NCI-H526 (cell line): Measurements from ENCODE around the gene THAP3.
"Not testable (repeated sequence)": the region's sequence is repeated elsewhere in the genome, so short reads cannot be mapped to it uniquely, and the experiment has no call there.

Experiments
- DNase-seq, 2 experiments: peaks; one replicate each; lab custom pipeline; 2025; lab: John Stamatoyannopoulos, UW

THAP3 gene

DNA sequence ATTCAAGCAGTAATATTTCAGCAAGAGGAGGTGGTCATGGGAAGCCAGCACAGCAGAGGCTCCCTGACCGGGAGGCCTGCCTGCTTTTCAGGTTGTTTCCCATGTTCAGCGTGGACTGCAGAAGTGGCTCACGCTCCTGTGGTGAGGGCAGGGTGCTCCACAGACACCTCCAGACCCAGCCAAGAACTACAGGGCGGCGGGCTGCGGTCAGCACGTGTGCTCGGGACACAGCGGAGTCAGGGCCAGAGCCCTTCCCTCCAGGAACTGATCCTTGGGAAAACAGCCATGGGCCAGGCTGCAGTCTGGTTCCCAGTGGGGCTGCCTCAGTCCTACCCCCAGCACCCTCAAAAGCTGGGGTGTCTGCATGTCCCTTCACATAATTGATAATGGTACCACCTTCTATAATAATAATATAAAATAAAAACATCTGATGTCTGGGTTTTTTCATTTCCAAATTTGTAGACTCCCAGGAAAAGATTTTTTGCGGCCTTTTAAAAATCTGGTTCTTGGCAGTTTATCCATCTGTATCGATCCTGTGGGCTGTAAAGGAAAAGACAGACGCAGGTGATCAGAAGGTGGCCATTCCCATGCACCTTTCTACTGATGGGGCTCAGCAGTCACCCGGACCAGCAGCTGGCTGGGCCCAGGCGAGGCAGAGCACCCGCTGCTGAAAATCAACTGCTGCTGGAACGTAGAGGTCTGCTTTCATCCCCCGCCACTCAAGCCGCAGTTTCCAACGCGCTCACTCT lies 10.7 kb downstream of the THAP3 start:
- no peak for DNase-seq

DNA sequence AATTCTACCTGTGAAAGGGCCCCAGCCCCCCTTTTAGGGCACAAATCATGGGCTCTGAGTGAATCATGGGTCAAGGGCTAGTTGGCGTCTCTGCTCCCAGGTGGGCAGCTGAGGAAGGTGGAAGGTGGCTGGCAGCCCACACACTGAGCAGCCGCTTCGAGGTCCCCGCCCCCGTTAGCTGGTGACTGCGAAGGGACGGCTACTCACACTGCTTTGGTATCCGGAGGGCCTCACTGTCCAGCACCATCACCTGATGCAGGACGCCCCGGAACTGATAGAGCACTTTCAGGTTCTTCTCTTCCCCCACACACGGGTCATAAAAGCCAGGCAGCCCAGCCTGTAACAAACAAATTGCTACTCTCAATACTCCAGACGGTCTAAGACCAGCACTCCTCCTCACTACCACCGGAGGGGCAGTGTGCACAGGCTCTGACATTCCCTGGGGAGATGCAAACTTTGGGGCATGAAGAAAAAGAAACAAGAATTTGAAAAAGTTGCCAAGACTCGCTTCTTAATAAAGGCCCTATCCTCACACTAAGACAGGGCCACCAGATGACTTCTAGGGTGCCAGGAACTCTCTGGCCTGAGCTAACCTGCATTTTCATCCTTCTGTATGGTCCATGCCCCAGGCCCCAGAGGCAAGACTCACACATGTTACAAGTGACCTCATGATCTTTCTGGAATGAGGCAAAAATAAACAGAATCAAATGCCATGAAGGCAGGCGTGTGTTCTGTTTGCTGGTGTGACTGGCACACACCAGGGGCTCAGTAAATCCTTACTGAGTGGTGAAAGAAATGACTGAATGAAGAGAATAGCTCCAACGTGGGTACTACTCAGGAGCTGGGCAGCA lies 11.5 kb downstream of the THAP3 start:
- DNase-seq = no peak

DNA sequence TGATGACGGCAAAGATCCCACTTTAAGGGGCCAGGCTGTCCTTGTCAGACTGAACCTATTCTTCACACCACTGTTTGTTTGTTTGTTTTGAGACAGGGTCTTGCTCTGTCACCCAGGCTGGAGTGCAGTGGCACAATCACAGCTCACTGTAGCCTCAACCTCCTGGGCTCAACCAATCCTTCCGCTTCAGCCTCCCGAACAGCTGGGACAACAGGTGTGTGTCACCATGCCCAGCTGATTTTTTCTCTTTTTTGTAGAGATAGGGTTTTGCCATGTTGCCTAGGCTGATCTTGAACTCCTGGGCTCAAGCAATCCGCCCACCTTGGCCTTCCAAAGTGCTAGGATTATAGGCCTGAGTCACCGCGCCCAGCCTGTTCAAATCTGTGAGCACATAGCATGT lies 12.1 kb downstream of the THAP3 start:
- not testable (repeated sequence) for DNase-seq

DNA sequence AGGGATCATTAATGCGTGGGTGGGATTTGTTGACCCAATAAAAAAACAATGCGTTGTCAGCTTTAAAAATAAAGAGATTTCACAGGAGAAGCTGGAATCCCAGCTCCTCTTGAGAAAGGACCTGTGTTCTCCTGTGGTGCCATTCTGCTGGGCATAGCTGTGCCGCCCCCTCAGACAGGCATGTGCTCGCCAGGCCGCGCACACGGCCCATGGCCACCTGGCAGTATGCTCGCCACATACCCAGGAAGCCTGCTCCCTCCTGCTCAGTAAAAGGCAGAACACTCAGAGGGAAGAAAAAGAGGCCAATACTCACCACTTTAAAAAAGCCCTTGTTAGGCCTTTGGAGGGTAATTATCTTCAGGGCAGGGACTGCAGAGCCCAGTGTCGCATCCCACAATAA lies 13.1 kb downstream of the THAP3 start:
- DNase-seq = no peak

DNA sequence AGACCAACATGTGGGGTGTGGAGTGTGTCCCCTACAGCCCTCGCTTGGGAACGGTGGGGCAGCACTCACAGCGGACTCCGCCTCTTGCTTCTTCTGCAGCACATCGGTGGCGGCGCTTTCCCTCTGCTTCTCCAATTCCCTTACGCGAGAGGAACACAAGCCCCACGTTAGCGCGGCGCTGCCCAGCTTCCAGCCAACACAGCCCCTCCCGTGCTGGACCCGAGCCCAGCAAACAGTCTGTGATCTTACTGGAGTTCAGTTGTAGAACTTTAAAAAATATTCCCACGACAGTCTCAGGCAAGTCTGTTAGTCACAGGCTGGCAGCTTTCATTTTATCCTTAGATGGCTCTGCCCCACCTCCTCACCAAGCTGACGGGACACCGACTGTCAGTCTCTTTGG lies 13.6 kb downstream of the THAP3 start:
- no peak for DNase-seq

DNA sequence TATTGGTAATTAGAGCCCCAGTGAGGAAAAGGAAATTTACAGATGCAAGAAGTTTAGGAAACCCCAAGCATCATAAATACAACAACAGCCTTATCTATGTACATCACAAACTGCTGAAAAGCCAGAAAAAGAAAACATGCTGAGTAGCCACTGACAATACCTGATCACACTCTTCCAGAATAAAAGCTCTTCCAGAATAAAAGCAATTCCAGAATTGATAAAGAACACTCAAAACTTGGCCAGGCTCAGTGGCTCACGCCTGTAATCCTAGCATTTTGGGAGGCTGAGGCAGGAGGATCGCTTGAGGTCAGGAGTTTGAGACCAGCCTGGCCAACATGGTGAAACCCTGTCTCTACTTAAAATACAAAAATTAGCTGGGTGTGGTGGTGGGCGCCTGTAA lies 16.2 kb downstream of the THAP3 start:
- not testable (repeated sequence) for DNase-seq

DNA sequence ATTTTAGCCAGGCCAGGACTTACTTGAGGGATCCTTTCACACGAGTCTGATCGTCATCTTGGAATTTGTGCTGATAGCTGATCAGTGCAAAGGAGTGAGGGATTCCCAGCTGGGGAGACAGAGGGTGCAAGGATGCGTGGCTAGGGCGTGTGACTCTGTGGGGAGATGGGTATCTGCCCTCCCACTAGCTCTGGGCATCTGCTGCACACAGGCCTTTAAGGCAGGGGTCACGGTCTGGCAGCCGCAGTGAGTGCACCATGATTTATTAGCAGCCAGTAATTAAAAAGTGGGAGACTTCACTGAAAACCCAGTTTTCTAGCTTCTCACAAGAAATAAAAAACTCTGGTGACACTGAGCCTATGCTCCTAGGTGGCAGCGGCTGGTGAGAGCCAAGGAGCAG lies 20.4 kb downstream of the THAP3 start:
- no peak for DNase-seq

DNA sequence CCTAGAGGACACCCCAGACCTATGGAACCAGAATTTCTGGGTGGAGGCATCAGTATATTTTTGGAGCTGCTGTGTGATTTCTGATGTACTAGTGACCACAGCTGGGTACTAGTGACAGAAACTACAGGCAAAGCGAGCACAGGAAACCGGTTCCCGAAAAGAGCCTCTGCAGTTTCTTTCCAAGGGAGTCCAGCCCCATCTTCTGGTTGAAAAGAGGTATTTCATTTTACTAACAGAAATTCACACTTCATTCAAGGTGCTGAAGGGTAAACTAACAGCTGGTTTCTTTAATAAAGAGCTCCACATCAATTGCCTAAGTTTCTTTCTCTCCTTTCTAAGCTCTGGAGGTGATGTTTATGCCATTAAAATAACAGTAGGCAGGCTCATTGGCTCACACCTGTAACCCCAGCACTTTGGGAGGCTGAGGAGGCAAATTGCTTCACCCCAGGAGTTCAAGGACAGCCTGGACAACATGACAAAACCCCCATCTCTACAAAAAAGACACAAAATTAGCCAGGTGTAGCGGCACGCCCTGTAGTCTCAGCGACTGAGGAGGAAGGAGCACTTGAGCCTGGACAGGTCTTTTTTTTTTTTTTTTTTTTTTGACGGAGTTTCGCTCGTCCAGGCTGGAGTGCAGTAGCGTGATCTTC lies 22.0 kb downstream of the THAP3 start:
- peak; percentile 28 to 64 for DNase-seq

DNA sequence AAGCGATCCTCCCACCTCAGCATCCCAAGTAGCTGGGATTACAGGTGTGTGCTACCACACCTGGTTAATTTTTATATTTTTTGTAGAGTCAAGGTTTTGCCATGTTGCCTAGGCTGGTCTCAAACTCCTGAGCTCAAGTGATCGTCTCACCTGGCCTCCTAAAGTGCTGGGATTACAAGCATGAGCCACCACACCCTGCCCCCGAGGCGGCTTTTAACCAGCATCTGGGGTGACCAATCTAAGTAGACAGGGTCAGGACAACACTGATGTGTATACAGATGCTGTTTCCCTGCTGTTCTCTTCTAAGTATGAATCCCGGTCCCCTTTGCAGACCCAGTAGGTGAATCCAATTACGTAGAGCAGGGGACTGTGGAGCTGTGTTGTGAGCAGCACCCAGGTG lies 23.9 kb downstream of the THAP3 start:
- no peak for DNase-seq

DNA sequence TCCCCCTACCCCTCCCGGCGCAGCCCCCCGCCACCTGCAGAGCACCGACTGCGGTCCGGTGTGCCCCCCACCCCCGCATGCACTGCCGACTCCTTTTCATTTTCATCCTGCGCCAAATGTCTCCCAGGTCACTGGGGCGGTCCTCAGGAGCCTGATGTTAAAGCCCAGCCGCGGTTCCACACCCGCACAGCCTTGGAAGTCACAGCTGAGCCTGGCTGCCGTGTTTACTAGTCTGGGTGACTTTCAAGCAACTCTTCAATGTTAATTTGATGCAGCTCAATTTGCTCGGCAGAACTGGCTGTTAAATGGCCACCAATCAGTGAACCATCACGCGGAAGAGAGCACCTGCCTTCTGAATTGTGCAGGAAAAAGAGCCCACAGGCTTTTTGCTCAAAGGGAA lies 27.2 kb downstream of the THAP3 start:
- DNase-seq = no peak

DNA sequence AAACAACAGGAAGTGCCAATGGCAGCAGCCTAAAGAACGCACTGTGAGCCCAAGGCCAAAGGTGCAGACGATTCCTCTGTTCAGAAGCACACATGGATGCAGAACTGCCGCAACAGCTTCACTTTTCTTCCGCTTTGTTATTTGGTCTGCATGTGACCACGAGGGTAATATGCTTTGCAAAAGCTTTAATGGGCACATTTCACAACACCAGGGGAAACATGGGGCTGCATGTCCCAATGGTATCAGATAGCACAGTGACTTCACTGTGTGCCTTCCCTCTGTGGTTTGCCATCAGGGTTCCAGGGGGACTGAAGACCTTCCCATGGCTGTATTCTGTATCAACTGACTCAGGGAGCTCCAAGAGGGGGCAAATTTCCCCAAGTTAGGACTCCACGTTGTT lies 28.3 kb downstream of the THAP3 start:
- no peak for DNase-seq

DNA sequence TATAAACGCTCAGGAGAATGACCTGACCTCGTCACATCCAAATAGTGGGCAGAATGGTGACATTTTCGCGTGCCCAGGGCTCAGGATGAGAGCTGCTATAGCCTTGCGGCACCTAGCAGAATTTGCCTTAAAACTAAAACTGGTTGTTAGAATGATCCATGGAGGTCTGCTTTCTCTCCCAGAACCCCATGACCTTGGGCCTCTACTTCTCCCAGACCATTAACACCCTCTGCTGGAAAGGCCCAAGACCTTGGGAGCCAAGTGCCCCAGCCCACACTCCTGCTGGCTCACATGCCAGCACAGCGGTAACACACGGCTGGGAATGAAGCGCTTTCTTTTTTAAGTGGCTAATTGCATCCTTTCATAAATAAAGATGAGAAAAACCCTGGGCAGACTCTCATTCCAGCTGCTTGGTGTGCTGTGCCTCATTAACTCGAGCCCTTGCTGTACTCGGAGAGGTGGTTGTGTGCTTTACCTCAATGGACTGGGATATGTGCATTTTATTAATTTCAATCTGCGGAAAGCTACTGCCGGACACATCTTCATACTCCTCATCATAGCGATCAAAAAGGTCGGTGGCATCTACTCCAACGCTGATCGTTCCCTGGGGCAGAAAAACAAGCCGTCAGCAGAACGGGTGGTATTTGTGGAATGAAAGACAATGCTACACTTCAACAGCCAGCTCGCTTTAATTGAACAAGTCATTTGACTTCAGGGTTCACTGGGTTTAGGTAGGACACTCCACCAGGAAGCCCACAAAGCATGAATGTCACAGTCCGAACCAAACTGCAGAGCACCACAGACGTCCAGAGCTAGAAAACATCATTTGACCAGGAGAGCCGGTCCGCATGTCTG lies 29.0 kb downstream of the THAP3 start:
- peak; percentile 34 to 63 for DNase-seq

DNA sequence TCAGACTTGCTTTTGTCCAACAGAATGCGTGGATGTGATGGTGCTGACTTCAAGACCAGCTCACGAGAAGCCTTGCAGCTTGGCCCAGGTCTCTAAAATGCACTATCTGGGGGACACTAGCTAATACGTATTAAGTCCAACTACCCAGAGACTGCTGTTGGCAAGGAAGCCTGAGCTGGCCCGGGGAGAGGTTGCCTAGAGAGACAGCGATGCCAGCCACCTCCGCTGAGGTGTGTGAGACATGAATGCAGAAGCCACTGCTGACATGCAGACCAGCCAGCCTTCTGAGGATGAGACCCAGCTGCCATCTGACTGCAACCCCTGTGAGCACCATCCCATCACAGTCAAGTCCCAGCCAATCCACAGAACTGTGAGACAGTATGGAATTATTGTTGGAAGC lies 32.5 kb downstream of the THAP3 start:
- no peak for DNase-seq

DNA sequence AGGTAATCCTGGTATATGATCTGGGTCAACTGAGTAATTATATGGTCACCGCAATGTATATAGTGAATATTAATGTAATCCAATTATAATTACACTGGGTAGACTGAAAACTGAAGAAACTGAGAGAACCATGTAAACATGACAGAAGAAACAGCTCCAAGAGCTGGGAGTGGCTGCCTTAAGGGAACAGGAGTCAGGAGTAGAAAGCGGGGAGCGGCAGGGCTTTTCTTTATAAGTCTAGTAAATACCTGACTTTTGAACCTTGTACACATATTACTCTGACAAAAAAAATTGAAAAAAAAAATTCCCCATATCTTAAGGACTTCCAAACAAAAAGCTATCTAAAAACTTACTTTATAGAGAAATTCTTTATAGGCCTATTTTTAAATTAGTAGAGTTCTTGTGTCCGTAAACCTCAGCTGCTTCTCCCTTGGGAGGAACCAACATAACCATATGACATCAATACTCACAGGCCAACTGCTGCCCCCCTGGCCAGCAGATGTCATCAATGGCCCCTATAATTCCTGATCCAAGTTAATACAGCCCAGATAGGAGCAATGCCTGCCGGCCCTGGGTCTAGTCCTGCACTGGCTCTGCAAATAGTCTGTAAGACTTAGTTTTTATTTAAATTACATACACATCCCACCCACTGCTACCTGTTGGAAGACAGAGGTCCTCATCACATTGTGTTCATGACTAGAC lies 33.8 kb downstream of the THAP3 start:
- DNase-seq = no peak

DNA sequence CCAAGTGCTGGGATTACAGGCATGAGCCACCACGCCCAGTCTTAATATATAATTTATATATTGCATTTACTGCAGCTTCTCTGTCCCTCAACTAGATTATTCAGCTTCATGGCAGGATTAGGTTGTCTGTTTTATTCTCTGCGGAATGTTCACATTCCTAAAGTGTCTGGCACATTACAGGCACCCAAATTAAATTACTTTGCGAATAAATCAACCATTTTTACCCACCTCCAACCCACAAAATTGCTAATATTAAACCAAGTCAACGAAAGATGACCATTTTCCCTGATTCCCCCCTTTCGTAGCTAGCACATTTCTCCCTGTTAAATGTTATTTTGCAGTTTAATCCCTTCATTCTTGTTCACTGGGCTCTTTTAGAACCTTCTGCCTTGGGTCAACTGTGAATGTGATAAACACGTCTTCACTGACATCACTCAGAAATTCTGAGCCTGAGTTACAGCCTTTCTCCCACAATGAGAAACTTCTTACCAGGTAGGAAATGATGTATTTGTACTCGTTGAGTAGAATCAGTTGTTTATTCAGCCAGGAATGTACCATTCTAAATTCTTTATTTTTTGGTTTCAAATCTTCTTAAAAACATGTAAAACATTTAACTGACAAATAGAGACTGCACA lies 35.9 kb downstream of the THAP3 start:
- DNase-seq = no peak

DNA sequence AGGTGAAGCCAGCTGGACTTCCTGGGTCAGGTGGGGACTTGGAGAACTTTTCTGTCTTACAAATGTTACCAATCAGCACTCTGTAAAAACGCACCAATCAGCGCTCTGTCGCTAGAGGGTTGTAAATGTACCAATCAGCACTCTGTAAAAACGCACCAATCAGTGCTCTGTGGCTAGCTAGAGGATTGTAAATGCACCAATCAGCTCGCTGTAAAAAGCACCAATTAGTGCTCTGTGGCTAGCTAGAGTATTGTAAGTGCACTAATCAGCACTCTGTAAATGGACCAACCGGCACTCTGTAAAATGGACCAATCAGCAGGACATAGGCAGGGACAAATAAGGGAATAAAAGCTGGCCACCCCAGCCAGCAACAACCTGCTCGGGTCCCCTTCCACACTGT lies 37.8 kb downstream of the THAP3 start:
- DNase-seq = not testable (repeated sequence)

DNA sequence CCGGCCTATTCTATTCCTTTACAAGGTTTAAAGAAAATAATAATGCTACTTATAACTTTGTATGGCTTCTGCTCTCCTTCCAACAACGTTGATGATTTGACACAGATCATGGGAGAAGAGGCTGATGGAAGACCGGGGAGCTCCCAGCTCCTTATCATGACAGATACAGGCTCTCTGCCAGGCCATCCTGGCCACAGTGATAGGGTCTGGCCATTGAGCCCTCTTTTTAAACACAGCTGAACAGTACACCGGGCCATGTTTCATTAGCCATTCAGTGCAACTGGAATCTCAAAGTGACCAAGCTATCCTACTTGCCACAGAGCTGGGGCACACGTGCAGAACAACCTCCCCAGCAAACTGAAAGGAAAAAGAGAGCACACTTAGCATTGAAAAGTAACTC lies 42.0 kb downstream of the THAP3 start:
- DNase-seq = no peak

DNA sequence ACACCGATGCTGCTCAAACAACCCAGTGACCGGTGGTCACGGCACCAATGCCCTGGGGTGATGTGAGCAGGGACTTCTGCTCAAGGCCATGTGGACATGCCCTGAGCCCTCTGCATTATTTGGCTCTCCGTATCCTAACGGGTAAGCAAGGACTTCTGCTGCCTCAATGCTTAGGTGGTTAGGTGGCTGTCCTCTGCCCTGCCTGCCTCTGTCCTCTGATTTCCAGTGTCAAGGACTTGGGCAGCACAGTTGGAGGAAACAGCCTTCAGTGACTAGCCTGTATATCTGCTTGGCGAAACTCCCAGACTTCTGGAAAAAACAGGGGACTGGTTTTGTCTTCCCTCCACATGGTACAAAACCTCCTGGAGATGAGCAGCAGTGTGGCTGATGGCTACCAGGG lies 42.5 kb downstream of the THAP3 start:
- DNase-seq = no peak

DNA sequence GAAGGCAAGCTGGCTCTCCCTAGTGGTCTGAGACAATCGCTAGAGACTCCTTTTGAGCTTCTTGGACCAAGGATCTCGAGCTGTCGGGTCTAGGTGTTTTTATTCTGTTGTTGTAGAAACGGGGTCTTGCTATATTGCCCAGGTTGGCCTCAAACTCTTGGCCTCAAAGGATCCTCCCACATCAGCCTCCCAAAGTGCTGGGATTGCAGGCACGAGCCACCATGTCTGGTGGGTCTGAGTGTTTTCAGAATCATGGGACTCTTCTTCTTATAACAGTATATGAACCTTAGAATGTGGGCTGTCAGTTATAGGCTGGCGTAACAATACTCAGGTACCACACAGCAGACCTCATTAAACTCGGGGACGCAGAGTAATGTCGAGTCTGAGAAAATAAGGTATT lies 43.8 kb downstream of the THAP3 start:
- no peak for DNase-seq

DNA sequence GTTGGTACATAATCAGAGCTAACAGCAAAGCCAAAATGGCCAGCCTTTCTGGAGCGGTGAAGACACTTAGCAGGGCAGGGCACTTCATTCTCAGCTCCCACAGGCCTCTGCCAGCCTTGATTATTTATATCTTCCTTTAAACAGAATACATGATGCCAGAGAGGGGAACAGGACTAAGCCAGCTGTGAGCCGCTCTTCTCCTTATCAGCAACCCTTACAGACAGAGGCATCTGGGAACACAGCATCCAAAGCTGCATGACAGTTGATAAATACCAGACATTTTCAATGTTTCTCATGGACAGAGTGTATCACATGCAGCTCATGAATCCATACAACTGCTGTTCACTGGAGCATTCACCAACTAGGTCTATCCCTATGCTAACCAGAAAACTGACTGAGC lies 47.9 kb downstream of the THAP3 start:
- no peak for DNase-seq

DNA sequence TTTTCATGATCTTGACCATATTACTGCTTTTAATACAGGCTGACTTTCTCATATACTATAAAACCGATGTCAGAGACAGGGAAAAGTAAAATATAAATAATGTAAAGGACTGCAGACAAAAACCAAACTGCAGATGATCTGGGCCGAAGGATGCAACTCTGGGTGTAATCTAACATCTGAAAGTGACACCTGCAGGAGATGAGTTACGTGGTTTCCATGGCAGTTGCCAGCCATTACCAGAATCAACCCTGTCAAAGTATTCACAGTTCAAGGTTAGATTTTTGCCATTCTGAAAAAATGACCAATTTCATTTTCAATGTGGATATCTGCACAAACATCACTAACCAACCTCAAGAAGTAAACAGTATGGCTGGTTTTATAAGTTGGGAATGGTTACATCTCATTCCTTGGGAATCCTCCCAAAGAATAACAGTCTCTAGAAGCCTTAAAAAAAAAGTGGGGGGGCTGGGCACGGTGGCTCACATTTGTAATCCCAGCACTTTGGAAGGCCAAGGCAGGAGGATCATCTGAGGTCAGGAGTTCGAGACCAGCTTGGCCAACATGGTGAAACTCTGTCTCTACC lies 49.2 kb downstream of the THAP3 start:
- no peak for DNase-seq
